Right lobe of liver (tissue), 6 donors: ENCODE data around the gene EFNA4. TPM values are rescaled to one million over a fixed set of nuclear protein-coding genes. Genes with fewer than 3 reads are reported as not detected.

ENCODE experiments used
- ATAC-seq, 4 donors: fragments of 200-7000 bp; cut with Tn5 transposase; one replicate each; pipeline ENCODE4 v1.9.1; 2020; ENCODE audit warnings: mild to moderate bottlenecking in 4 of 4, moderate library complexity in 4 of 4
- DNase-seq, 3 donors: peaks; one replicate each; pipeline ENCODE4 v3.0.0-alpha.2; 2020
- H3K27ac ChIP-seq, 3 donors: fragments of 200-600 bp; one replicate each; pipeline ENCODE4 v1.8.0; 2022
- H3K27me3 ChIP-seq, 2 donors: fragments of 200-600 bp; one replicate each; pipeline ENCODE4 v1.8.0; 2022
- H3K36me3 ChIP-seq, 4 donors: fragments of 200-600 bp; sonication (generic) in 1 of 4; one replicate each; pipeline versions ENCODE4 v1.5.1 to v1.8.0; 2017 to 2022; ENCODE audit warnings: control low read depth in 1 of 4
- H3K4me1 ChIP-seq, 4 donors: fragments of 200-600 bp; sonication (generic) in 1 of 4; one replicate each; pipeline versions ENCODE4 v1.5.1 to v1.8.0; 2017 to 2022; ENCODE audit warnings: control low read depth in 1 of 4
- H3K4me3 ChIP-seq, 3 donors: fragments of 200-600 bp; one replicate each; pipeline ENCODE4 v1.8.0; 2022
- H3K9me3 ChIP-seq, 4 donors: fragments of 200-600 bp; sonication (generic) in 1 of 4; one replicate each; pipeline versions ENCODE4 v1.5.1 to v1.8.0; 2017 to 2022; ENCODE audit warnings: control low read depth in 1 of 4
- POLR2A ChIP-seq: fragments of 450-650 bp; IDR thresholded peaks from one replicate; pipeline ENCODE4 v1.6.1; 2017; ENCODE audit warnings: antibody characterized with exemption, mild to moderate bottlenecking
- WGBS: methylation state at CpG from one replicate; pipeline ENCODE4 v1.1.6; 2018; ENCODE audit warnings: low coverage, low lambda C conversion rate; ENCODE audit not compliant: insufficient coverage; ENCODE audit errors: missing lambda C conversion rate; 5-methylcytosine and 5-hydroxymethylcytosine counted together
- intact Hi-C, 2 donors: fragments of 100-400 bp; cut with DNase I; formaldehyde crosslinking; loops; one replicate each; pipeline versions ENCODE4 v1.11.2 to v1.14.1; 2022
- total RNA-seq, 6 experiments: library from RNA; depleted of rRNA in 2 of 6; stranded (reverse); fragments of >200 nt in 2 of 6; fragmentation: NEBNext Ultra II Directional in 3 of 6; extraction: Animal tissue kit (Norgen Biotek cat#: 25700) in 3 of 6; gene quantifications; one replicate each; pipeline versions ENCODE4 v1.1.0 to v1.2.4, GENCODE V29; 2016 to 2023
- TF ChIP-seq, protein P1 (sequence below), 4 donors: fragments of 200-600 bp in 3 of 4; fragments of 450-650 bp in 1 of 4; IDR thresholded peaks; one replicate each; pipeline versions ENCODE4 v1.5.1 to v1.8.0; 2016 to 2022; ENCODE audit warnings: antibody characterized with exemption in 4 of 4, mild to moderate bottlenecking in 2 of 4
- donor health status: DM: no; HTN: yes; CAD: no.
- donor health status: DM: no; HTN: no; CAD: no.
- donor health status: DM: no; HTN: no; CAD: no.
- donor health status: DM: no; HTN: yes; CAD: no.
- donor health status: DM: no; HTN: yes; CAD: no.

EFNA4 gene
- total RNA-seq, 6 experiments from 2014 or later, result 2.3 to 6.4 (median 3.0) TPM

- H3K4me1 ChIP-seq, result peaks cover 0 to 22% (median 10%) of the 10 kb centered on the region in 4 donors
- peaks cover 0 to 5% (median 0%) of the 10 kb centered on the region in 4 donors for H3K36me3 ChIP-seq
- H3K4me3 ChIP-seq, result peak overlapping the region; percentile 69 to 74 (median 70)
- H3K27me3 ChIP-seq, result no peaks in the 10 kb centered on the region
- peak in 1 of 3 donors; percentile 48 for DNase-seq
- ATAC-seq, result peak; percentile 1 to 17 (median 2)
- H3K9me3 ChIP-seq, result no peaks in the 10 kb centered on the region
- no peak for TF ChIP-seq POLR2A
- intact Hi-C loops, result loop anchor here (10.0 kb wide), 2 partner anchors 67 to 97 kb away; partner anchors contain the start of genes FLAD1 (in 1 of the 2) and PBXIP1 (in 1 of the 2)
- WGBS, result 0% methylated on average over 8 of the region's 31 CpGs
- H3K27ac ChIP-seq, result peak overlapping the region; percentile 16 to 60 (median 57)
These were observed 12.2 kb upstream of the EFNA4 start for GRCh38 chr1:155051342-155051776.

DNA sequence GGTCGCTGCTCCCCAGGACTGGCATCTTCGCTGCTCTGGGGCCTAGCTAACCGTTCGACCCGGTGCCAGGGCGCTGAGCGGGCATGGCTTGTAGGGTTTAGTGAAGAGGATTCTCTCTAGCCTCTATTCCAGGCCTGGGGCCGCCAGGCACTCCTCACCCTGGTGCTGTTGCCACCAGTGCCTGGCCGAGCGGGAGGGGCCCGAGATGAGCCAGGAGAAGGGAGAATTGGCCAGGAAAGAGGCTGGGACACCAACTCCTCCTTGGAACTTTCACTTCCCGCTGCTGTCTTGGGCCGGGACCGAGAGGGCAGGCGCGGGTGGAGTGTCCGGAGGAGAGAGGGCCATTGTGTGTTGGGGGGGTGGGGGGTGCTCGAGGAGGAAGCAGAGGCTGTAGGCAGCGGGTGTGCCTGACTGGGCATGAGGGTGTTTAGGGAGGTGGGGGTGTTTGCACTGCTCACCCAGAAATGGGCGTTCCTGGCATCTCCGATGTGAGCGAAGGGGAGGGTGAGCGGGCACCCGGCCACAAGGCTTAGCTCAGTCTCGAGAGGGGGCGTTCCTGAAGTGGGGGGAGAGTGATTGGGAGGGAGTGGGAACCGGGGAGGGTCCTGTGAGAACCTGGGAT, 11.7 kb upstream of the EFNA4 start:
- H3K9me3 ChIP-seq, result no peaks in the 10 kb centered on the region
- H3K4me1 ChIP-seq, result peaks cover 0 to 22% (median 10%) of the 10 kb centered on the region in 4 donors
- ATAC-seq, result peak; percentile 3 to 13 (median 10)
- WGBS, result 0% methylated on average over 20 of the region's 27 CpGs
- intact Hi-C loops, result loop anchor here (10.0 kb wide), 2 partner anchors 67 to 97 kb away; partner anchors contain the start of genes FLAD1 (in 1 of the 2) and PBXIP1 (in 1 of the 2)
- peak; percentile 54 to 70 (median 68) for DNase-seq
- no peaks in the 10 kb centered on the region for H3K27me3 ChIP-seq
- no peak for TF ChIP-seq POLR2A
- TF ChIP-seq, protein P1, sequence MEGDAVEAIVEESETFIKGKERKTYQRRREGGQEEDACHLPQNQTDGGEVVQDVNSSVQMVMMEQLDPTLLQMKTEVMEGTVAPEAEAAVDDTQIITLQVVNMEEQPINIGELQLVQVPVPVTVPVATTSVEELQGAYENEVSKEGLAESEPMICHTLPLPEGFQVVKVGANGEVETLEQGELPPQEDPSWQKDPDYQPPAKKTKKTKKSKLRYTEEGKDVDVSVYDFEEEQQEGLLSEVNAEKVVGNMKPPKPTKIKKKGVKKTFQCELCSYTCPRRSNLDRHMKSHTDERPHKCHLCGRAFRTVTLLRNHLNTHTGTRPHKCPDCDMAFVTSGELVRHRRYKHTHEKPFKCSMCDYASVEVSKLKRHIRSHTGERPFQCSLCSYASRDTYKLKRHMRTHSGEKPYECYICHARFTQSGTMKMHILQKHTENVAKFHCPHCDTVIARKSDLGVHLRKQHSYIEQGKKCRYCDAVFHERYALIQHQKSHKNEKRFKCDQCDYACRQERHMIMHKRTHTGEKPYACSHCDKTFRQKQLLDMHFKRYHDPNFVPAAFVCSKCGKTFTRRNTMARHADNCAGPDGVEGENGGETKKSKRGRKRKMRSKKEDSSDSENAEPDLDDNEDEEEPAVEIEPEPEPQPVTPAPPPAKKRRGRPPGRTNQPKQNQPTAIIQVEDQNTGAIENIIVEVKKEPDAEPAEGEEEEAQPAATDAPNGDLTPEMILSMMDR (IDR thresholded peaks at IDR 0.05), result no peak
- H3K4me3 ChIP-seq, result peak overlapping the region; percentile 69 to 74 (median 70)
- H3K36me3 ChIP-seq, result peaks cover 0 to 5% (median 0%) of the 10 kb centered on the region in 4 donors
- H3K27ac ChIP-seq, result peak overlapping the region; percentile 16 to 60 (median 57)

DNA sequence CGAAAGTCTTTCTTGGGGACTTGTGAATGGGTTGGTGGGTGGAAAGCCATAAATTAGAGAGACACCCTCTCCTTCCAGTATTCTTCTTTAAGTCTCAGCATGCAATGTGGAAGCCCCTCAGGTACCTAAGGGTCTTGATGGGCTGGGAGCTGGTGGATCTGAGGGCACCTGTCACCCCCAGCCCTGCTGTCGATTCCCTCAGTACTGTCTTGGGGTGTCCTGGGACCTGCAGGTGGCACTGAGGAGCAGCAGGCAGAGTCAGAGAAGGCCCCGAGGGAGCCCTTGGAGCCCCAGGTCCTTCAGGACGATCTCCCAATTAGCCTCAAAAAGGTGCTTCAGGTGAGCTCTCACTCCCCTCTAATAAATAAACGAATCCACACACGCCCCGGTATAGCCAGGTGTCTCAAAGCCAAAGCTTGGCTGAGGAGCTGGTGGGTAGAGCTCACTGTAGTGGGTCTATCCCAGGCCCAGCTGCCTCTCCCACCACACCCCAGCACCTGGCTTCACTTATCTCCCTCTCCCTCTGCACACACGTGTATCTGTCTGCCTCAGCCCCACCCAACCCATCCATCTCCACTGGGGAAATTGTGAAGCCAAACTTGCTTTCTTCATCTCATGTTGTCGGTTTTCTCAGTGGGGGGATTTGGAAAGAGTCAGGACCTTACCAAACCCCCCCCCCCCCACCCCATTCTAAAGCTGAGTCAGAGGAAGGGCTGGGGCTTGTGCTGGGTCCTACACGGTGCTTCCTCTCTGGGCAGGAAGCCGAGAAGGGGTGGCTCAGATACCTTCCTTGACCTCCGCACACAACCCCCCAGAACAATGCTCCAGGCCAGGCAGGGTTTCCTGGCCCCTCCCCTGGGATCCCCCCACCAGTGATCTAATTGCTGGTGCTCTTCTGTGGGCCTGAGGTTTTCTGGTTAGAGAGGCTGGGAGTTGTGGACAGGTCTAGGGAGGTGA, 10.8 kb upstream of the EFNA4 start:
- Histone ChIP-seq H3K9me3 (no peaks in the 10 kb centered on the region), H3K27ac (no peak overlapping the region), H3K4me3 (peak overlapping the region; percentile 69 to 74 (median 70)), H3K4me1 (peaks cover 0 to 22% (median 10%) of the 10 kb centered on the region in 4 donors), H3K36me3 (peaks cover 0 to 7% (median 2%) of the 10 kb centered on the region in 4 donors), H3K27me3 (no peaks in the 10 kb centered on the region)
- no peak for DNase-seq
- intact Hi-C loops, result loop anchor here (10.0 kb wide), 2 partner anchors 68 to 98 kb away; partner anchors contain the start of genes FLAD1 (in 1 of the 2) and PBXIP1 (in 1 of the 2)
- 42% methylated on average over 6 of the region's 12 CpGs for WGBS
- TF ChIP-seq, protein P1 (IDR thresholded peaks at IDR 0.05), result peak in 1 of 4 donors; percentile 18
- no peak for TF ChIP-seq POLR2A
- no peak for ATAC-seq

DNA sequence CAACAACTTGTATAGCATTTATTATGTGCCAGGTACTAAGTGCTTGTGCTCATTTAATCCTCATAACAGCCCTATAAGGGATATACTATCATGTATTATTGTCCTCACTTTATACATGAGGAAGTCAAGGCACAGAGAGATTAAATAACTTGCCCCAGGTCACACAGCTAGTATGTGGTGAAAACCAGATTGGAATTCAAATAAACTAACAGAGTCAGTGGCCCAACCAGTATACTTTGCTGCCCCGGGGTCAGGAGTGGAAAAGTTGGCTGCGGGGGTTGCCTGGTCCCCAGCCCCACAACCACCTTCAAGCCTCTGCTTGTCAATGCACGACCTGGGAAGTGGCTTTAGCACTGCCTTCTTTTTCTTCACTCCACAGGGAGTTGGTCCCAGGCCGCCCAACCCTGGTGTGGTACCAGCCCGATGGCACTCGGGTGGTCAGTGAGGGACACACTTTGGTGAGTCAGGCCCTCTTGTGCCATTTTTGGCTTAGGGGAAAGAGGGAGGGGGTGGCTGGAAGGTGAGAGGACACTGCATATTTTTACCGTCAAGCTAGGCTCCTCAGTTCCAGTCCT, 9.9 kb upstream of the EFNA4 start:
- H3K27ac ChIP-seq, result no peak overlapping the region
- intact Hi-C loops, result loop anchor here (10.0 kb wide), 2 partner anchors 69 to 99 kb away; partner anchors contain the start of genes FLAD1 (in 1 of the 2) and PBXIP1 (in 1 of the 2)
- DNase-seq (no peak), ATAC-seq (no peak)
- no peaks in the 10 kb centered on the region for H3K9me3 ChIP-seq
- H3K27me3 ChIP-seq, result no peaks in the 10 kb centered on the region
- WGBS, result 81% methylated on average over 4 of the region's 7 CpGs
- peaks cover 0 to 16% (median 6%) of the 10 kb centered on the region in 4 donors for H3K4me1 ChIP-seq
- H3K36me3 ChIP-seq, result peaks cover 0 to 14% (median 2%) of the 10 kb centered on the region in 4 donors
- no peak overlapping the region for H3K4me3 ChIP-seq
- TF ChIP-seq POLR2A, result no peak

GRCh38 chr1:155057104-155057503, 6.4 kb upstream of the EFNA4 start:
- no peak overlapping the region for H3K27ac ChIP-seq
- TF ChIP-seq, protein P1 (IDR thresholded peaks at IDR 0.05), result no peak
- no peak for TF ChIP-seq POLR2A
- ATAC-seq (no peak), DNase-seq (no peak)
- no CpG with 5 or more reads among the region's 8 CpGs for WGBS
- H3K36me3 ChIP-seq, result peaks cover 0 to 14% (median 2%) of the 10 kb centered on the region in 4 donors
- peaks cover 0 to 8% (median under 1%) of the 10 kb centered on the region in 4 donors for H3K4me1 ChIP-seq
- H3K9me3 ChIP-seq, result no peaks in the 10 kb centered on the region
- H3K27me3 ChIP-seq, result no peaks in the 10 kb centered on the region
- intact Hi-C loops, result loop anchor here (10.0 kb wide), 2 partner anchors 72 to 102 kb away; partner anchors contain the start of genes FLAD1 (in 1 of the 2) and PBXIP1 (in 1 of the 2)
- H3K4me3 ChIP-seq, result no peak overlapping the region
